GM21515 (cell line): ENCODE measurements around the gene STAT4.

ENCODE experiments used
- ATAC-seq: cut with Tn5 transposase; IDR thresholded peaks from one replicate; pipeline ENCODE4 v1.9.1; 2021; ENCODE audit not compliant: unreplicated experiment

Gene STAT4

GRCh38 chr2:191174442-191174841 is 23.6 kb upstream of the STAT4 start:
- ATAC-seq: no peak

- ATAC-seq: no peak
Measured at GRCh38 chr2:191173206-191173605, 22.4 kb upstream of the STAT4 start.

GRCh38 chr2:191171708-191172355 is 21.0 kb upstream of the STAT4 start:
- no peak for ATAC-seq

- no peak for ATAC-seq
Measured at GRCh38 chr2:191171286-191171685, 20.5 kb upstream of the STAT4 start.

- no peak for ATAC-seq
Measured at GRCh38 chr2:191170773-191171172, 20.0 kb upstream of the STAT4 start.

- ATAC-seq: no peak
Measured at GRCh38 chr2:191170301-191170636, 19.5 kb upstream of the STAT4 start.

GRCh38 chr2:191169456-191170300 is 18.9 kb upstream of the STAT4 start:
- no peak for ATAC-seq

GRCh38 chr2:191167766-191168165 is 17.0 kb upstream of the STAT4 start:
- no peak for ATAC-seq

GRCh38 chr2:191166756-191167445 is 16.1 kb upstream of the STAT4 start:
- no peak for ATAC-seq

GRCh38 chr2:191166111-191166755 is 15.4 kb upstream of the STAT4 start:
- no peak for ATAC-seq

- no peak for ATAC-seq
Measured at GRCh38 chr2:191165176-191165643, 14.4 kb upstream of the STAT4 start.

- ATAC-seq: no peak
Measured at GRCh38 chr2:191158747-191159146, 8.0 kb upstream of the STAT4 start.

GRCh38 chr2:191158193-191158592 is 7.4 kb upstream of the STAT4 start:
- no peak for ATAC-seq

- peak; percentile 45 for ATAC-seq
Measured at GRCh38 chr2:191155608-191156071, 4.8 kb upstream of the STAT4 start.

- no peak for ATAC-seq
Measured at GRCh38 chr2:191153716-191154115, 2.9 kb upstream of the STAT4 start.

GRCh38 chr2:191152482-191153240 is 1.9 kb upstream of the STAT4 start:
- ATAC-seq: no peak

GRCh38 chr2:191151331-191151730 is 537 bp upstream of the STAT4 start:
- ATAC-seq: no peak

- ATAC-seq: peak; percentile 36
Measured at GRCh38 chr2:191150230-191150599, 579 bp downstream of the STAT4 start.

- ATAC-seq: no peak
Measured at GRCh38 chr2:191149391-191149790, 1.4 kb downstream of the STAT4 start.

GRCh38 chr2:191148791-191149190 is 2.0 kb downstream of the STAT4 start:
- no peak for ATAC-seq

- ATAC-seq: no peak
Measured at GRCh38 chr2:191148281-191148680, 2.5 kb downstream of the STAT4 start.
